ENCODE measurements around the gene SAE1. TPM values are rescaled to one million over a fixed set of nuclear protein-coding genes. Genes with fewer than 3 reads are reported as not detected.

The SAE1 gene
- total RNA-seq, 1 donor from 2014 or later: 305 TPM

- Mint-ChIP-seq H3K4me3 (no peak overlapping the region), H3K36me3 (peaks cover 27% of the 10 kb centered on the region), H3K9me3 (no peaks in the 10 kb centered on the region), H3K4me1 (no peaks in the 10 kb centered on the region), H3K27me3 (ENCODE audit: insufficient read depth, low read depth) (peaks cover 3% of the 10 kb centered on the region), H3K27ac (no peak overlapping the region)
- DNase-seq (ENCODE audit: low spot score): no peak
- no peaks in the 10 kb centered on the region for H3K79me2 ChIP-seq (ENCODE audit: low read depth)
- H3K4me2 ChIP-seq: no peak overlapping the region
- H3K9me3 ChIP-seq (ENCODE audit: low read depth): no peaks in the 10 kb centered on the region
- peaks cover 7% of the 10 kb centered on the region for H4K20me1 ChIP-seq (ENCODE audit: low read depth)
- no peaks in the 10 kb centered on the region for H3K27me3 ChIP-seq
- no peak overlapping the region for H3K27ac ChIP-seq
- H3K4me3 ChIP-seq: no peak overlapping the region
- H2AFZ ChIP-seq (replicated peaks): no peak overlapping the region
- no peaks in the 10 kb centered on the region for H3K36me3 ChIP-seq
- no peaks in the 10 kb centered on the region for H3K4me1 ChIP-seq
- TF ChIP-seq EZH2 (IDR thresholded peaks at IDR 0.05): no peak
- TF ChIP-seq EZH2phosphoT487 (IDR thresholded peaks at IDR 0.05): no peak
- no peak for TF ChIP-seq CTCF (IDR thresholded peaks at IDR 0.05)
- no peak overlapping the region for H3K9ac ChIP-seq
- H3F3A ChIP-seq (ENCODE audit: low read depth): peaks cover 30% of the 10 kb centered on the region
Measured at GRCh38 chr19:47203254-47203653, 72.6 kb downstream of the SAE1 start.

GRCh38 chr19:47209319-47210179, 78.9 kb downstream of the SAE1 start:
- Histone ChIP-seq H2AFZ (replicated peaks) (no peak overlapping the region), H3K27ac (peak overlapping the region; percentile 51), H4K20me1 (ENCODE audit: low read depth) (peaks cover 18% of the 10 kb centered on the region), H3K79me2 (ENCODE audit: low read depth) (no peaks in the 10 kb centered on the region), H3K4me1 (peaks cover 14% of the 10 kb centered on the region), H3K4me3 (no peak overlapping the region), H3K4me2 (no peak overlapping the region), H3K9me3 (ENCODE audit: low read depth) (no peaks in the 10 kb centered on the region), H3K9ac (peak overlapping the region; percentile 20), H3K27me3 (no peaks in the 10 kb centered on the region), H3F3A (ENCODE audit: low read depth) (peaks cover 54% of the 10 kb centered on the region), H3K36me3 (no peaks in the 10 kb centered on the region)
- Mint-ChIP-seq H3K4me1 (peaks cover 18% of the 10 kb centered on the region), H3K27me3 (ENCODE audit: insufficient read depth, low read depth) (peaks cover 5% of the 10 kb centered on the region), H3K4me3 (no peak overlapping the region), H3K27ac (peak overlapping the region; percentile 38), H3K36me3 (peaks cover 31% of the 10 kb centered on the region), H3K9me3 (no peaks in the 10 kb centered on the region)
- peak; percentile 32 for DNase-seq (ENCODE audit: low spot score)
- no peak for TF ChIP-seq CTCF (IDR thresholded peaks at IDR 0.05)
- no peak for TF ChIP-seq EZH2 (IDR thresholded peaks at IDR 0.05)
- no peak for TF ChIP-seq EZH2phosphoT487 (IDR thresholded peaks at IDR 0.05)

GRCh38 chr19:47210180-47210490, 79.5 kb downstream of the SAE1 start:
- Histone ChIP-seq H3K9me3 (ENCODE audit: low read depth) (no peaks in the 10 kb centered on the region), H2AFZ (replicated peaks) (no peak overlapping the region), H3K36me3 (no peaks in the 10 kb centered on the region), H3K4me1 (peaks cover 14% of the 10 kb centered on the region), H3K27me3 (no peaks in the 10 kb centered on the region), H3K4me2 (no peak overlapping the region), H3K9ac (no peak overlapping the region), H3K79me2 (ENCODE audit: low read depth) (no peaks in the 10 kb centered on the region), H4K20me1 (ENCODE audit: low read depth) (peaks cover 14% of the 10 kb centered on the region), H3K4me3 (no peak overlapping the region), H3F3A (ENCODE audit: low read depth) (peaks cover 54% of the 10 kb centered on the region), H3K27ac (peak overlapping the region; percentile 51)
- H3K27me3 Mint-ChIP-seq (ENCODE audit: insufficient read depth, low read depth): peaks cover 5% of the 10 kb centered on the region
- no peak overlapping the region for H3K4me3 Mint-ChIP-seq
- H3K27ac Mint-ChIP-seq: no peak overlapping the region
- H3K9me3 Mint-ChIP-seq: no peaks in the 10 kb centered on the region
- peaks cover 25% of the 10 kb centered on the region for H3K36me3 Mint-ChIP-seq
- H3K4me1 Mint-ChIP-seq: peaks cover 18% of the 10 kb centered on the region
- TF ChIP-seq EZH2phosphoT487 (IDR thresholded peaks at IDR 0.05): no peak
- TF ChIP-seq EZH2 (IDR thresholded peaks at IDR 0.05): no peak
- no peak for TF ChIP-seq CTCF (IDR thresholded peaks at IDR 0.05)
- no peak for DNase-seq (ENCODE audit: low spot score)
